HCT116 (cell line): Measurements from ENCODE around the gene NPAS4. TPM values are rescaled to one million over a fixed set of nuclear protein-coding genes. Genes with fewer than 3 reads are reported as not detected.

ENCODE experiments used
- ATAC-seq: fragments of 200-7000 bp; cut with Tn5 transposase; 2 replicates; pipeline ENCODE4 v1.9.1; 2020; ENCODE audit warnings: mild to moderate bottlenecking, moderate library complexity
- BruUV-seq: library from RNA; stranded (reverse); fragments of 400-500 nt; replicated peaks from 2 replicates; lab custom pipeline; 2021; lab: Mats Ljungman, UMichigan
- CTCF ChIA-PET: fragments of 300-600 bp; sonication (Branson Sonifier 250); formaldehyde crosslinking; loops from one replicate; lab custom pipeline; 2021; ENCODE audit warnings: antibody characterized with exemption; lab: Charles Lee
- POLR2A ChIA-PET: fragments of 300-600, 350-600 bp; sonication (Branson Sonifier 250); formaldehyde crosslinking; loops from one replicate; lab custom pipeline; 2021; ENCODE audit warnings: antibody characterized with exemption; lab: Charles Lee
- RAD21 ChIA-PET, 2 experiments: fragments of 300-600 bp; sonication (Branson Sonifier 250); formaldehyde crosslinking; loops; one replicate each; lab custom pipeline; 2023; ENCODE audit warnings: low total read pairs in 2 of 2; ENCODE audit not compliant: uncharacterized antibody in 2 of 2, unreplicated experiment in 2 of 2, low non-redundant PET in 1 of 2; lab: Charles Lee
- DNase-seq: peaks from one replicate; pipeline ENCODE4 v3.0.0-alpha.2; 2010; ENCODE audit warnings: low read depth, low spot score
- H2AFZ ChIP-seq: fragments of 200-600 bp; shearing (Covaris generic), sonication (generic); 2 replicates; pipeline ENCODE4 v1.6.1; 2017; ENCODE audit warnings: low read depth, mixed run types, mixed read lengths, antibody characterized with exemption, low read length; ENCODE audit not compliant: poor library complexity, severe bottlenecking
- H3K27ac ChIP-seq: 2 replicates; pipeline ENCODE4 v1.5.1; 2012; ENCODE audit warnings: low read depth, low read length
- H3K27me3 ChIP-seq: fragments of 200-600 bp; sonication (generic); 2 replicates; pipeline ENCODE4 v1.6.1; 2016; ENCODE audit warnings: mixed run types, low read length, mixed read lengths; ENCODE audit not compliant: insufficient read depth
- H3K36me3 ChIP-seq, 2 experiments: fragments of 200-500 bp in 1 of 2; fragments of 200-600 bp in 1 of 2; sonication (Bioruptor generic) in 1 of 2; sonication (generic) in 1 of 2; 2 replicates each; pipeline versions ENCODE4 v1.5.1 to v1.6.1; 2014 to 2016; ENCODE audit warnings: low read length in 2 of 2, inconsistent platforms in 1 of 2, mixed read lengths in 1 of 2, mixed run types in 1 of 2; ENCODE audit not compliant: insufficient read depth in 2 of 2, control insufficient read depth in 1 of 2
- H3K4me1 ChIP-seq, 2 experiments: fragments of 200-600 bp in 1 of 2; sonication (generic) in 1 of 2; 2 replicates each; pipeline versions ENCODE4 v1.5.1 to v1.6.1; 2012 to 2017; ENCODE audit warnings: low read length in 2 of 2, inconsistent platforms in 1 of 2, mild to moderate bottlenecking in 1 of 2, mixed read lengths in 1 of 2, mixed run types in 1 of 2, moderate library complexity in 1 of 2; ENCODE audit not compliant: insufficient read depth in 2 of 2, control insufficient read depth in 1 of 2
- H3K4me2 ChIP-seq: fragments of 200-600 bp; sonication (generic); 2 replicates; pipeline ENCODE4 v1.6.1; 2017; ENCODE audit warnings: mixed run types, low read length, mixed read lengths
- H3K4me3 ChIP-seq, 2 experiments: fragments of 200-600 bp in 1 of 2; sonication (generic) in 1 of 2; replicated peaks in 1 of 2; 2 replicates each; pipeline ENCODE4 v1.5.1; 2011 to 2016; ENCODE audit warnings: low read length in 2 of 2, control low read depth in 1 of 2, low read depth in 1 of 2, mild to moderate bottlenecking in 1 of 2, mixed read lengths in 1 of 2, mixed run types in 1 of 2
- H3K79me2 ChIP-seq: fragments of 200-600 bp; sonication (generic); 2 replicates; pipeline ENCODE4 v1.6.1; 2017; ENCODE audit warnings: mild to moderate bottlenecking, mixed run types, low read length, moderate library complexity, mixed read lengths; ENCODE audit not compliant: insufficient read depth
- H3K9ac ChIP-seq: fragments of 200-600 bp; sonication (generic); 2 replicates; pipeline ENCODE4 v1.6.1; 2016; ENCODE audit warnings: low read length, mixed read lengths
- H3K9me2 ChIP-seq: fragments of 200-600 bp; sonication (generic), shearing (Covaris generic); 2 replicates; pipeline ENCODE4 v1.6.1; 2017; ENCODE audit warnings: mixed run types, mild to moderate bottlenecking, moderate library complexity; ENCODE audit not compliant: insufficient read depth
- H3K9me3 ChIP-seq, 2 experiments: fragments of 200-500 bp in 1 of 2; fragments of 200-600 bp in 1 of 2; sonication (Bioruptor generic) in 1 of 2; sonication (generic) in 1 of 2; 2 replicates each; pipeline ENCODE4 v1.6.1; 2014 to 2017; ENCODE audit warnings: low read length in 2 of 2, mixed read lengths in 2 of 2, inconsistent platforms in 1 of 2, low read depth in 1 of 2, mild to moderate bottlenecking in 1 of 2, mixed run types in 1 of 2, moderate library complexity in 1 of 2; ENCODE audit not compliant: control insufficient read depth in 1 of 2, insufficient read depth in 1 of 2
- H4K20me1 ChIP-seq: fragments of 200-600 bp; sonication (generic), shearing (Covaris generic); 2 replicates; pipeline ENCODE4 v1.6.1; 2017; ENCODE audit warnings: mixed run types, mild to moderate bottlenecking, moderate library complexity; ENCODE audit not compliant: insufficient read depth
- CEBPB ChIP-seq: IDR thresholded peaks from 2 replicates; pipeline ENCODE4 v1.6.1; 2012; ENCODE audit warnings: low read depth
- EZH2 ChIP-seq: fragments of 200-600 bp; sonication (generic); IDR thresholded peaks from 2 replicates; pipeline ENCODE4 v1.6.1; 2017; ENCODE audit warnings: antibody characterized with exemption, mixed run types
- EZH2phosphoT487 ChIP-seq: fragments of 200-600 bp; IDR thresholded peaks from 2 replicates; pipeline ENCODE4 v1.6.1; 2018; ENCODE audit warnings: antibody characterized with exemption, borderline replicate concordance
- FOSL1 ChIP-seq: IDR thresholded peaks from 2 replicates; pipeline ENCODE4 v1.6.1; 2012; ENCODE audit warnings: low read depth
- MAX ChIP-seq: IDR thresholded peaks from 2 replicates; pipeline ENCODE4 v1.6.1; 2012
- SIN3A ChIP-seq: IDR thresholded peaks from 2 replicates; pipeline ENCODE4 v1.6.1; 2012; ENCODE audit warnings: low read depth
- SP1 ChIP-seq: IDR thresholded peaks from 2 replicates; pipeline ENCODE4 v1.6.1; 2012; ENCODE audit warnings: low read depth
- TCF7L2 ChIP-seq: IDR thresholded peaks from 2 replicates; pipeline ENCODE4 v1.7.0; 2011; ENCODE audit warnings: borderline replicate concordance, inconsistent platforms; ENCODE audit not compliant: insufficient read depth, insufficient read length; ENCODE audit errors: extremely low read depth
- ZFX ChIP-seq: fragments of 450-650 bp; IDR thresholded peaks from 2 replicates; pipeline ENCODE4 v1.6.1; 2017
- ZNF274 ChIP-seq: fragments of 200-500 bp; sonication (Bioruptor generic); IDR thresholded peaks from 2 replicates; pipeline ENCODE4 v1.6.1; 2014; ENCODE audit warnings: mild to moderate bottlenecking, low read depth, low read length, inconsistent platforms
- intact Hi-C: fragments of 100-400 bp; cut with micrococcal nuclease; formaldehyde crosslinking; loops from 2 replicates; pipeline ENCODE4 v1.10.0; 2022
- total RNA-seq: library from RNA; stranded (reverse); gene quantifications from one replicate; pipeline ENCODE4 v1.2.1, GENCODE V29; 2021; ENCODE audit not compliant: unreplicated experiment
- TF ChIP-seq, protein P1 (sequence below): IDR thresholded peaks from 2 replicates; pipeline ENCODE4 v1.6.1; 2012; ENCODE audit warnings: low read depth
- TF ChIP-seq, protein P2 (sequence below): IDR thresholded peaks from 2 replicates; pipeline ENCODE4 v1.6.1; 2012

The NPAS4 gene
- total RNA-seq, 1 experiment from 2014 or later: not detected

- ChIA-PET POLR2A (interaction anchor here (2.4 kb wide), 1 partner anchor 11 kb away, joined by 13 read pairs; the partner anchor contains the start of gene DPP3), RAD21 (no interaction called here)
- no peak overlapping the region for H3K27ac ChIP-seq
- no peaks in the 10 kb centered on the region for H3K9me3 ChIP-seq
- no peak overlapping the region for H3K9ac ChIP-seq
- H3K27me3 ChIP-seq: no peaks in the 10 kb centered on the region
- no peaks in the 10 kb centered on the region for H3K9me2 ChIP-seq
- ATAC-seq: no peak
- peaks cover 8% of the 10 kb centered on the region; the same call in 1 of the 2 replicates for H3K79me2 ChIP-seq
- no peak overlapping the region for H2AFZ ChIP-seq
- BruUV-seq: no TSS peak
- no peak for TF ChIP-seq ZNF274
- no peak for TF ChIP-seq EZH2
- TF ChIP-seq, all 23 proteins: peak for 0
- H3K4me1 ChIP-seq: peaks cover 8 to 19% of the 10 kb centered on the region in 2 experiments
- no peak for DNase-seq
- CTCF ChIA-PET: interaction anchor here (0.9 kb wide), 2 partner anchors 10 to 11 kb away, joined by 3 to 5 read pairs; partner anchors contain the start of gene DPP3
- intact Hi-C loops: no loop called here
- peaks cover 8 to 12% of the 10 kb centered on the region in 2 experiments; a peak in 2 of 4 replicates for H3K36me3 ChIP-seq
- H3K4me3 ChIP-seq: no peak overlapping the region
- H3K4me2 ChIP-seq: no peak overlapping the region
- H4K20me1 ChIP-seq: no peaks in the 10 kb centered on the region
Observed at GRCh38 chr11:66468691-66469090, 47.9 kb downstream of the NPAS4 start.

- Histone ChIP-seq H3K9ac (no peak overlapping the region), H3K9me2 (no peaks in the 10 kb centered on the region), H3K27me3 (no peaks in the 10 kb centered on the region), H3K4me1 (peaks cover 8 to 19% of the 10 kb centered on the region in 2 experiments), H3K27ac (no peak overlapping the region), H4K20me1 (no peaks in the 10 kb centered on the region), H3K4me2 (no peak overlapping the region)
- DNase-seq (no peak), ATAC-seq (no peak)
- BruUV-seq: no TSS peak
- TF ChIP-seq EZH2phosphoT487 (no peak), ZFX (no peak), MAX (no peak), SP1 (no peak), CEBPB (no peak), FOSL1 (no peak), SIN3A (no peak), TCF7L2 (no peak)
- TF ChIP-seq, protein P1, sequence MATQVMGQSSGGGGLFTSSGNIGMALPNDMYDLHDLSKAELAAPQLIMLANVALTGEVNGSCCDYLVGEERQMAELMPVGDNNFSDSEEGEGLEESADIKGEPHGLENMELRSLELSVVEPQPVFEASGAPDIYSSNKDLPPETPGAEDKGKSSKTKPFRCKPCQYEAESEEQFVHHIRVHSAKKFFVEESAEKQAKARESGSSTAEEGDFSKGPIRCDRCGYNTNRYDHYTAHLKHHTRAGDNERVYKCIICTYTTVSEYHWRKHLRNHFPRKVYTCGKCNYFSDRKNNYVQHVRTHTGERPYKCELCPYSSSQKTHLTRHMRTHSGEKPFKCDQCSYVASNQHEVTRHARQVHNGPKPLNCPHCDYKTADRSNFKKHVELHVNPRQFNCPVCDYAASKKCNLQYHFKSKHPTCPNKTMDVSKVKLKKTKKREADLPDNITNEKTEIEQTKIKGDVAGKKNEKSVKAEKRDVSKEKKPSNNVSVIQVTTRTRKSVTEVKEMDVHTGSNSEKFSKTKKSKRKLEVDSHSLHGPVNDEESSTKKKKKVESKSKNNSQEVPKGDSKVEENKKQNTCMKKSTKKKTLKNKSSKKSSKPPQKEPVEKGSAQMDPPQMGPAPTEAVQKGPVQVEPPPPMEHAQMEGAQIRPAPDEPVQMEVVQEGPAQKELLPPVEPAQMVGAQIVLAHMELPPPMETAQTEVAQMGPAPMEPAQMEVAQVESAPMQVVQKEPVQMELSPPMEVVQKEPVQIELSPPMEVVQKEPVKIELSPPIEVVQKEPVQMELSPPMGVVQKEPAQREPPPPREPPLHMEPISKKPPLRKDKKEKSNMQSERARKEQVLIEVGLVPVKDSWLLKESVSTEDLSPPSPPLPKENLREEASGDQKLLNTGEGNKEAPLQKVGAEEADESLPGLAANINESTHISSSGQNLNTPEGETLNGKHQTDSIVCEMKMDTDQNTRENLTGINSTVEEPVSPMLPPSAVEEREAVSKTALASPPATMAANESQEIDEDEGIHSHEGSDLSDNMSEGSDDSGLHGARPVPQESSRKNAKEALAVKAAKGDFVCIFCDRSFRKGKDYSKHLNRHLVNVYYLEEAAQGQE: no peak
- TF ChIP-seq, protein P2, sequence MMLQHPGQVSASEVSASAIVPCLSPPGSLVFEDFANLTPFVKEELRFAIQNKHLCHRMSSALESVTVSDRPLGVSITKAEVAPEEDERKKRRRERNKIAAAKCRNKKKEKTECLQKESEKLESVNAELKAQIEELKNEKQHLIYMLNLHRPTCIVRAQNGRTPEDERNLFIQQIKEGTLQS: no peak
- TF ChIP-seq, all 23 proteins: peak for 0
- Histone ChIP-seq H3K9me3 (no peaks in the 10 kb centered on the region), H2AFZ (no peak overlapping the region), H3K4me3 (no peak overlapping the region), H3K79me2 (peaks cover 8% of the 10 kb centered on the region; the same call in 1 of the 2 replicates), H3K36me3 (peaks cover 8 to 12% of the 10 kb centered on the region in 2 experiments; a peak in 2 of 4 replicates)
- intact Hi-C loops: no loop called here
- ChIA-PET CTCF (interaction anchor here (0.9 kb wide), 2 partner anchors 10 to 11 kb away, joined by 3 to 5 read pairs; partner anchors contain the start of gene DPP3), RAD21 (no interaction called here), POLR2A (interaction anchor here (2.4 kb wide), 1 partner anchor 10 kb away, joined by 13 read pairs; the partner anchor contains the start of gene DPP3)
Observed at GRCh38 chr11:66469441-66469840, 48.6 kb downstream of the NPAS4 start.
